ENCODE measurements around the gene NBPF3.
"Not testable (repeated sequence)": the region's sequence is repeated elsewhere in the genome, so short reads cannot be mapped to it uniquely, and the experiment has no call there.

- TF ChIP-seq CTCF (IDR thresholded peaks at IDR 0.05 in 2 of 3, conservative IDR thresholded peaks at IDR 0.05 in 1 of 3; ENCODE audit: borderline replicate concordance in 1 of 3, insufficient read depth in 1 of 3, low read depth in 2 of 3, low read length in 2 of 3); POLR2A (IDR thresholded peaks at IDR 0.05; ENCODE audit: borderline replicate concordance, extremely low read depth, insufficient read depth, insufficient read length); MAX (IDR thresholded peaks at IDR 0.05): not testable (repeated sequence)
Observed at GRCh38 chr1:21428481-21429073, 11.4 kb upstream of the NBPF3 start.
